GM10248 (cell line): ENCODE data around the gene HYI.

Experiments
- CTCF ChIA-PET: fragments of 300-600 bp; sonication (Branson Sonifier 250); formaldehyde crosslinking; extraction: SDS; loops from one replicate; lab custom pipeline; 2021; ENCODE audit warnings: antibody characterized with exemption; lab: Yijun Ruan, JAX
- POLR2A ChIA-PET: fragments of 350-650 bp; sonication (Branson Sonifier 250); formaldehyde crosslinking; extraction: SDS; loops from one replicate; lab custom pipeline; 2020; ENCODE audit warnings: antibody characterized with exemption; lab: Yijun Ruan, JAX
- DNase-seq: peaks from one replicate; pipeline ENCODE4 v3.0.0; 2012; ENCODE audit errors: extremely low spot score
- TF ChIP-seq, protein P1 (sequence below): IDR thresholded peaks from 2 replicates; pipeline ENCODE4 v1.5.1; 2012; ENCODE audit warnings: mild to moderate bottlenecking, low read depth; ENCODE audit errors: extremely low read depth, missing control alignments, control extremely low read depth

HYI gene

DNA sequence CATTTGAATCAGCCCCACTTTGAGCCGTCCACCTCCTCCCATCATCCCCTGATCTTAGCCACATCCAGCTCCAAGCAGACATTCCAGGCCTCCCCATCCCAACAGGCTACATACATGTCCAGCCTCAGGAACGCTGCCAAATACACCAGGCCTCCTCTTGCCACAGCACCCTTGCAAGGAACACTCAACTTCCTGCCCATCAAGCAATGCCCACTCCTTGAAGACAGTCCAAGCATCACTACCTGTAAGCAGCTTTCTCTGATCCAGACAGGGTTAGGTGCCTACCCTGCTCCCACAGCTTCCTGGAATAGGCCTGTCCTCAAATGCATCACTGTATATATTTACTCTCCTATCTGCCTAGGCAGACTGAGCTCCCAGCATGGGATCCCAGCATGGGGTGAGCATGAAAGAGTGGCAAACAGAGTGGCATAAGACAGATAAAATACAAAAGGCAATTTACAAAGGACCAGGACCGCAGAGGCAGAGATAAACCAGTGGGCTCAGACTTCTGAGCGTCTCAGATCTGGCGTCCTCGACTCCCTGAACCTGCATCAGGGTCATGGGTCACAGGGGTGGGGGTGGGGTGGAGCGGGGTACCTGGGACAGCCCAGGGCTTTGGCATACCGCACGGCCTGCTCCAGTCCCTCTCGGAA, 816 bp downstream of the HYI start:
- TF ChIP-seq, protein P1, sequence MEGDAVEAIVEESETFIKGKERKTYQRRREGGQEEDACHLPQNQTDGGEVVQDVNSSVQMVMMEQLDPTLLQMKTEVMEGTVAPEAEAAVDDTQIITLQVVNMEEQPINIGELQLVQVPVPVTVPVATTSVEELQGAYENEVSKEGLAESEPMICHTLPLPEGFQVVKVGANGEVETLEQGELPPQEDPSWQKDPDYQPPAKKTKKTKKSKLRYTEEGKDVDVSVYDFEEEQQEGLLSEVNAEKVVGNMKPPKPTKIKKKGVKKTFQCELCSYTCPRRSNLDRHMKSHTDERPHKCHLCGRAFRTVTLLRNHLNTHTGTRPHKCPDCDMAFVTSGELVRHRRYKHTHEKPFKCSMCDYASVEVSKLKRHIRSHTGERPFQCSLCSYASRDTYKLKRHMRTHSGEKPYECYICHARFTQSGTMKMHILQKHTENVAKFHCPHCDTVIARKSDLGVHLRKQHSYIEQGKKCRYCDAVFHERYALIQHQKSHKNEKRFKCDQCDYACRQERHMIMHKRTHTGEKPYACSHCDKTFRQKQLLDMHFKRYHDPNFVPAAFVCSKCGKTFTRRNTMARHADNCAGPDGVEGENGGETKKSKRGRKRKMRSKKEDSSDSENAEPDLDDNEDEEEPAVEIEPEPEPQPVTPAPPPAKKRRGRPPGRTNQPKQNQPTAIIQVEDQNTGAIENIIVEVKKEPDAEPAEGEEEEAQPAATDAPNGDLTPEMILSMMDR: no peak
- no peak for DNase-seq
- POLR2A ChIA-PET: interaction anchor here (2.0 kb wide), 1 partner anchor 197 kb away, joined by 7 read pairs; the partner anchor contains the start of gene KDM4A
- CTCF ChIA-PET: interaction anchor here (0.8 to 3.0 kb wide), 4 partner anchors 9 to 19 kb away, joined by 3 to 9 read pairs (median 4); no protein-coding TSS in a partner anchor

GRCh38 chr1:43451701-43452532, 1.8 kb downstream of the HYI start:
- CTCF ChIA-PET: interaction anchor here (1.3 to 1.4 kb wide), 2 partner anchors 11 to 18 kb away, joined by 3 to 4 read pairs; no protein-coding TSS in a partner anchor
- no peak for DNase-seq
- TF ChIP-seq, protein P1: no peak
- POLR2A ChIA-PET: no interaction called here

DNA sequence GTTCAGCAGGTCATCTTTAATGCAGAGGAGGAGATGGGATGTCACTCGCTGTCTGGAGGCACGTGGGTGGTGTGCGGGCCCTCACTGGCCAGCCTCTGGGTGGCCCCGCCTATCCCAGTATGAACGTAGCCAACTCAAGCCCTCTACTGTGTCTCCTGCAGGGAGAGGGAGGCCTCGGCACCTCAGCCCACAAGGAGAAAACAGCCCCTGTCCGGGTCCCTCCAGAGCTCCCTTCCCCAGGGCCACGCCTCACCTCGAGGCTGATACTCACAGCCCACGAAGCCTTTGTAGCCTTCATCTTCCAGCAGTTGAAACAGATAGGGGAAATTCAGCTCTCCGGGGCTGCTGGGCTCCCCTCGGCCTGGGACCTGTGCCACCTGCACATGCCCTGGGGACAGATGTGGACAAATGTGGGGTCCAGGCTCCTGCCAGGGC, 2.6 kb downstream of the HYI start:
- no peak for DNase-seq
- TF ChIP-seq, protein P1: no peak
- POLR2A ChIA-PET: no interaction called here
- CTCF ChIA-PET: no interaction called here

DNA sequence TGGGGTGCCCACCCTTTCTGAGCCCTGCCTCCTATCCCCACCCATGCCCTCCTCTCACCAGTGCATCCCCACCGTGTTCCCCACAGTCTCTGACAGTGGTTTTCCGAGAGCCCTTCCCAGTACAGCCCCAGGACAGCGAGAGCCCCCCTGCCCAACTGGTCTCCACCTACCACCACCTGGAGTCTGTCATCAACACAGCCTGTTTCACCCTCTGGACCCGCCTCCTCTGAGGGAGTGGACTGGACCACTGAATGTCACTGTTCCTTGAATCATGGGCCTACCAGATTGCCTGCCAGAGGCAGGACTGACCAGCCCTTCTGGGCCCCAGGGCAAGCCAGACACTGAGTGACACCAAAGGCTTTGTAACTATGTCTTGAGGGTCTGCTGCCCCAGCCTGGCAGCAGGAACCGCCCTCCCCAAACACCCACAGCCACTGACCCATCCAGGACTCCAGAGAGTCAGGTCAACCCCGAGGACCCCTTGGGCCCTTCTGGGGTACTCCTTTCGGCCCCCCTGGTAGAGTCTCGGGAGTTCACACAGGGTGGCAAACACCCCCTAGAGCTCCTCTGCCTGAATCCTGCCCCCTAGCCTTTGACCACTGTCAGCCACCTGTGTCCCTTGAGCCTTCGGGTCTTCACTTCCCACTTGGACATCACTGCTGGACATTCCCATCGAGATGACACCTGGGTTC, 3.3 kb downstream of the HYI start:
- CTCF ChIA-PET: no interaction called here
- POLR2A ChIA-PET: no interaction called here
- no peak for DNase-seq
- TF ChIP-seq, protein P1: no peak

DNA sequence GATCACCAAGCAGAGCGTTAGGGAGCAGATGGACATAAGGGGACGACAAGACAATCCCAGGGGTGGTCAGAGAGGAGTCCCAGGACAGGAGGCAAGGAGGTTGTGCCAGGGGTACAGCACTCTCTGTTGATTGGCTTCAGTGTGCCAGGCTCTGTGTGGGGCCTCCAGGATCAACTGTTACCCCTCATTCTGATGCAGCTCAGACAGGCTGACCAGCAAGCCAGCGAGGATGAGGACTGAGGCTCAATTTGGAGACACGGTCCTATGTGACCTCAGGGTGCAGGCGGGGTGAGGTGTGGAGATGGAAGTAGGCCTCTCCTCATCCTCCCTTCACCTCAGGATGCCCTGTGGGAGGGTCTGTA, 4.0 kb downstream of the HYI start:
- TF ChIP-seq, protein P1: no peak
- no peak for DNase-seq
- ChIA-PET POLR2A (no interaction called here), CTCF (interaction anchor here (1.0 kb wide), 1 partner anchor 12 kb away, joined by 3 read pairs; no protein-coding TSS in a partner anchor)

GRCh38 chr1:43448955-43449707, 4.6 kb downstream of the HYI start:
- CTCF ChIA-PET: interaction anchor here (1.0 kb wide), 1 partner anchor 12 kb away, joined by 3 read pairs; no protein-coding TSS in a partner anchor
- TF ChIP-seq, protein P1: no peak
- DNase-seq: no peak
- POLR2A ChIA-PET: interaction anchor here (0.7 kb wide), 1 partner anchor 9 kb away, joined by 3 read pairs; no protein-coding TSS in a partner anchor
